Dermis microvascular lymphatic vessel endothelial cell (primary cell): Measurements from ENCODE around the gene TRPM5. TPM values are rescaled to one million over a fixed set of nuclear protein-coding genes. Genes with fewer than 3 reads are reported as not detected.

Experiments used
- DNase-seq, 2 donors: peaks; one replicate each; pipeline versions ENCODE4 v3.0.0 to v3.0.0-alpha.2; 2010; ENCODE audit warnings: low read depth in 2 of 2
- total RNA-seq: library from RNA; depleted of rRNA; stranded (reverse); fragments of >200 nt; gene quantifications from 2 replicates; pipeline ENCODE4 v1.2.1, GENCODE V29; 2014

TRPM5 gene
- total RNA-seq, 1 donor from 2014 or later = not detected

DNA sequence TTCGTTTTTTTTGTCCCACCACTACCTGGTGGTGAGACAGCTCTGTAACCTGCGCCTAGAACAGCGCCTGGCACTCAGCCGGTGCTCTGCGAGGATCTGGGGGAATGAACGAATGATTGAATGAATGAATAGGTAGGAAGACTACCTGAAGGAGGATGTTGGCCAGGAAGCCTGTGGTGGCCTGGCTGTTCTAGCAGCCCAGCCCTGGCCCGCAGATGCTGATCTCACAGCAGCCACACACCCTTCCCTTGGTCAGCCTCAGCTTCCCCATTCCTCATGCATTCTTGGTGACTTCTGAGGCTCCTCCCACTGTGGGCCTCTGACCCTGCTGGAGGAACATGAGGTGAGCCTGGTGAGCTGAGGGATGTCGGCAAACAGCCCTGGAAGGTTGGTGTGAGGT, 3.7 kb downstream of the TRPM5 start:
- DNase-seq = no peak

DNA sequence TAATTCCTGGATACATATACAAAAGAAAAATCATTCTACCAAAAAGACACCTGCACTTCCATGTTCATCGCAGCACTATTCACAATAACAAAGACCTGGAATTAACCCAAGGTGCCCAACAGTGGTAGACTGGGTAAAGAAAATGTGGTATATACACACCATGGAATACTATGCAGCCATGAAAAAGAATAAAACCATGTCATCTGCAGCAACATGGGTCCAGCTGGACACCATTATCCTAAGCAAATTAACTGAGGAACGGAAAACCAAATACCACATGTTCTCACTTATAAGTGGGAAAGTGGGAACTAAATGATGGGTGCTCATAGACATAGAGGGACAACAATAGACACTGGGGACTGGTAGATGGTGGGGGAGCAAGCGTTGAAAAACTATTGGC, 4.5 kb downstream of the TRPM5 start:
- no peak for DNase-seq

DNA sequence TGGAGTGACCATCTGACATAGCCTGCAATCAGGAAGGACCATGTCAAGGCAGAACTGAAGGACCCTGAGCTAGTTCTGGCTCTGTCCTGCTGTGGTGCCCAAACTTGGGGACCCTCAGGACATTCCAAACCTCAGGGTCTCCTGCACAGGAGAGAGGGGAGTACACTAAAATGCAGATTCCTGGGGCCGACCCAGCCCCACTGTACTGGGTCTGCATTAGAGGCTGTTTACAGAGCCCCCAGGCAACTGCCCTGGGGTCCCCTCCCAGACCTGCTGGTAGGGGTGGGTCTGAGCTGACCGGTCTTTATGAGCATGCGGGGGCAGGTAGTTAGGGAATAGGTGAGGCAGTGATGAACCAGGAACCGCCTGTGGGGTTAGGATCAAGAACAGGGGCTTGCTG, 6.8 kb downstream of the TRPM5 start:
- DNase-seq = no peak

DNA sequence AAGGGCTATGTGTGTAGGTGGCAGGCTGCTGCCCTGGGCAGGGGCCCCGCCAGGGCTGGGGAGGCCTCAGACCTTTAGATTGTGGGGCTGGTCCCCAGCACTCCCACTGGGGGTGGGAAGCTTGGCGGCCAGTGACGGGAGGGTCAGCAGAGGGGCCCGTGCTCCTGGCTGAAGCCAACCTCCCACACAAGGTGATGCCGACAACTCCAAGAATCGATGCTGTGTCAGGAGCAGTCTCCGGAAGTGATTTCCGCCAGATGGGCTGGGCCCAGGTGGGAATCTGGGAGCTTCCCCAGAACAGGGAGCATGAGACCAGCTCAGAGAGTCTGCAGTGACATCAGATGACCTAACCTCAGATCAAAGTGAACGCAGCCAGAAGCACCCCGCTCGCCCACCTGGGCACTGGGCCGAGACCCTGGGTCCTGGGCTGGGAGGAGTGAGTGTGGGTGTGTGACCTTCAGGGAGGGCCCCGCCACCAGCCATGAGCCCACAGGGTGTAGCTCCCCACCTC, 7.7 kb downstream of the TRPM5 start:
- no peak for DNase-seq

DNA sequence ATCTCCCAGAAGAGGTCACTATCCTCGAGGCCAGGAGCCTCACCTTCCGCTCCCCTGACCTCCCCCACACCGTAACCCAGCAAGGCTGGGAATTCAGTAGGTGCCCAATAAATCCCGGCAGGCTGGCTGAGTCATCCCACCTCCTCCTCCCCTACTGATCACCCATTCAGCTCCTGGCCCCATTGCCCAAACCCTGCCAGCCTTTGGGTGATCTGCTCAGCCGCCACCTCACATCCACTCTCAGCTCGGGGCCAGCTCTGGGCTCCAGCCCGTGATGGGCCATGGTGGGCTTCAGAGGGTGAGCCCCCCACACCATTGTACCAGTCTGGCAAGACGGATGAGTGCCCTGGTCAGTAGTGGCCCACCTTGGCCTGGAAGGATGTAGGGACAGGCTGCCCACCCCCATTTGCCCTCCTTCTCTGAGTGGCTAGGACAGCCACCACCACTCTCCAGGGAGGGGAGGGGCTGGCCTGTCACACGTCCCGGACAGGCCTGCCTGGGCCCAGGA, 8.2 kb downstream of the TRPM5 start:
- no peak for DNase-seq

DNA sequence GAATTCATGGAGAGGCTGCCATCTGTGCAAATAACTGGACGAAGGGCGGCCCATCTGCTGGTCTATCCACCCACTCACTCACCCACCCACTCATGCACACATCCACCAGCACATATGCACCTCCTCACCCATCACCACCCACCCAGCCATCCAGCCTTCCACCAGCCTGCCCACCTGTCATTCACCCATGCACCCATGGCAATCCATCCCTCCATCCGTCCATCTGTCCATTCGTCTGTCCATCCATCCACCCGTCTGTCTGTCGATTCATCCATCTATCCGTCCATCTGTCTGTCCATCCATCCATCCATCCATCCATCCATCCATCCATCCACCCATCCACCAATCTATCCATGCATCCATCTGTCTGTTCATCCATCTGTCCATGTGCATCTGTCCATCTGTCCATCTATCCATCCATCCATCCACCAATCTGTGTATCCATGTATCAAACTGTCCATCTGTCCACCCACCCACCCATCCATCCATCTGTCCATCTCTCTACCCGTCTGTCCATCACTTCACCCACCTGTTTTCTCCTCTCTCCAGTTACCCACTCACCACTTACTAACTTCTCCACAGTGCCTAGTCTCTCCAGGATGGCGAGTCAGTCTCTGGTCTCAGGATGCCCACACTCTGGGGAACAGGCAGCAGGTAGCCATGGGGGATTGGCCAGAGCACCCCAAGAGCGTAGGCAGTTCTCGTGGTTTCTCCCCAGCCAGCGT, 8.9 kb downstream of the TRPM5 start:
- DNase-seq = no peak

DNA sequence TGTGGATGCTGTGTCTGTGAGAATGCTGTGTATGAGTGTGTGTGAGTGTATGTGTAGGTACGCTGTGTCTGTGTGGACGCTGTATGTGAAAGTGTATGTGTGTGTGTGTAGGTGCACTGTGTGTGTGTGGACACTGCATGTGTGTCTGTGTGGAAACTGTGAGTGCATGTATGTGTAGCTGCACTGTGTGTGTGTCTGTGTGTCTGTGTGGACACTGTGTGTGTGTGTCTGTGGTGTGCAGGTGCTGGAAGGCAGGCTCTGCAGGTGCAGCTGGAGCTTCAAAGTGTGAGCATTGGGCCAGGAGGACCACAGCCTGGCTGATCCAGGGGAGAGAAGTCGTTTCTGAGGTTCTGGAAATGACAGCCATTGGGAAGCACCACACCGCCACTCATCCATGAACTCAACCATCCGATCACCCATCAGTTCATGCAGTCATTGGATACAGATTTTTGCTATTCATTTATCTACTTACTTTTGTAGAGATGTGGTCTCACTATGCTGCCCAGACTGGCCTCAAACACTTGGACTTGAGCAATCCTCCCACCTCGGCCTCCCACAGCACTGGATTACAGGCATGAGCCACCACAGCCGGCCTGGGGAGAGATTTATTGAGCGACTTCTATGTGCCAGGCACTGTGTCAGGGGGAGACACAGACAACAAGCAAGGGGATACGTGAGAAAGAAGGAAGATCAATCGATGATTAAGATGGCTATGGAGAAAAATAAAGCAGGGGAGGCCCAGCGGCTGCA, 9.6 kb downstream of the TRPM5 start:
- no peak for DNase-seq

DNA sequence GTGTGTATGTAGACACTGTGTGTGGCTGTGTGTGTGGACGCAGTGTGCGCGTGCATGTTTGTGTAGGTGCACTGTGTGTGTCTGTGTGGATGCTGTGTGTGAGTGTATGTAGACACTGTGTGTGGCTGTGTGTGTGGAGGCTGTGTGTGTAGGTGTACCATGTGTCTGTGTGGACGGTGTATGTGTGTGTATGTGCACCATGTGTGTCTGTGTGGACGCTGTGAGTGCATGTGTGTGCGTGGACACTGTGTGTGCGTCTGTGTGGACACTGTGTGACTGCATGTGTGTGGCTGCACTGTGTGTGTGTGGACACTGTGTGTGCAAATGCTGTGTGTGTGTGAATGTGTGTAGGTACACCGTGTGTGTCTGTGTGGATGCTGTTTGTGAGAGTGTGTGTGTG, 10.3 kb downstream of the TRPM5 start:
- DNase-seq = no peak

DNA sequence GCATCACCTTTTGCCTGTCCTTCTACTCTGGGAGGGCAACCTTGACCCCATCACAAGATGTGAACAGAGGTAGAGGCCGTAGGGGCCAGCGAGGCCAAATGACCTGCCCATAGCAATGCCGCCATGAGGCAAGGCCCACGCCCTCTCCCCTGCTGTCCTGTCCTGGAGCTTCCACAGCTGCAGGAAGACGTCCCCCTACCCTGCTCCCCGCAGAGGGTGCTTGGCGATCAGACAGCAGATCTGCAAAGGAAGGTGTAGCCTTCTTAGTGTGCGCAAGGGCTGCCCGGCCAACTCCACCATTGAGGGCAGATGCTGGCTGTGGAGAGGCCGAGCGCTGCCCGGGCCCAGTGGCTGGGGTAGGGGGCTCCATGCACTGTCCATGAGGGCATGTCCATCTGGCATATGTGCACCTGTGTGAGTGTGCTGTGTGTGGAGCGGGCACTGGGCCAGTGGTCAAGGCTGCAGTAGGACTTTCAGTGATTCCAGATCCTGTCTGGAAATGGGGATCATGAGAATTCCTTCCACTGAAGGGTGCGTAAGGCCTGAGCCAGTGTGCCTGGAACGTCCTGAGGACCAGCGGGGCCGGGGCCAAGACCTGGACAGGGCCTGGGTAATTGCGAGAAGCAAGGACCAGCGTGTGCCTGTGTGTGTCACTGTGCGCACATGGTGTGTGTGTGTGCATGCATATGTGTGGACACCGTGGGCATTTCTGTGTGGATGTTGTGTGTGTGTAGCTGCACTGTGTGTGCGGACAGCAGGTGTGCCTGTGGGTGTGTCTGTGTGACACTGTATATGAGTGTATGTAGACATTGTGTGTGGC, 11.0 kb downstream of the TRPM5 start:
- no peak for DNase-seq

DNA sequence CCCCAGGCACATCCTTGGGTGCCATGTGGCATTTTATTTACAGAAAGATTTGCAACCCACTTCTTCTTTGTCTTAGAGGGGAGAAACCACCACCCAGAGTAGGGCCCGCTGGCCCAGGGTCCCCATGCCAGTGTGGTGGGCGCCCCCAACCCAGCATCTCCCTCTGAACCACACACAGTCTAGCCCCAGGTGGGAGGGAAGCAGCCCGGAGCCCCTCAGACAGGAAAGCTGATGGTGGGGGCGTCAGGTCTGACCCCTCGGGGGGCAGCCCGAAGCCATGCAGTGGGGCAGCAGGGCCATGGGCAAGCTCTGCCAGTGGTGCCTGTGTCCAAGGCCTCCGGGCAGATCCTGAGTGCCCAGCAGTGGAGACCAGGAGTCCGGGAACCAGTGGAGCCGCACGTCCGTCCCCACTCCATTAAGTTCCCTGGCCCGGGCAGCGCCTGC, 11.7 kb downstream of the TRPM5 start:
- DNase-seq = no peak

DNA sequence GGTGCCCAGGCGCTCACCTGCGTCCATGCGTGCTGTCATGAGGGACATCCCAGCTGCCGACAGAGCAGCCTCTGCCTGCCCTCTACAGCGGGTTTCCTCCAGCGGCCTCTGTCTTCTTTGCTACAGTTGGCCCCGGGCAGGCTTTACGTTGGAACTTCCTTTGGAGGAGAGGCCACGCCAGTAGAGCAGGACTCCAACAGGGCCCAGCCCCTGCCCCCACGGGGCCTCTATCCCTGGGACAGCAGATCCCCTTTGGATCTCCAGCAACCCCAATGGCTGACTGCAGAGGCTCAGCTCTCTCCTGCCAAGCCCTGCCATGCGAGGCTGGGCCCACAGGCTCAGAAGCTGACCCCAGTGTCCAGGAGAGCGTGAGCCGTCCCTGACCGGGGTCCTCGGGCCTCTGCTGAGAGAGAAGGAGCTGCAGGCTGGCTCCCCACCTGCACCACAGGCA, 12.1 kb downstream of the TRPM5 start:
- DNase-seq = no peak

DNA sequence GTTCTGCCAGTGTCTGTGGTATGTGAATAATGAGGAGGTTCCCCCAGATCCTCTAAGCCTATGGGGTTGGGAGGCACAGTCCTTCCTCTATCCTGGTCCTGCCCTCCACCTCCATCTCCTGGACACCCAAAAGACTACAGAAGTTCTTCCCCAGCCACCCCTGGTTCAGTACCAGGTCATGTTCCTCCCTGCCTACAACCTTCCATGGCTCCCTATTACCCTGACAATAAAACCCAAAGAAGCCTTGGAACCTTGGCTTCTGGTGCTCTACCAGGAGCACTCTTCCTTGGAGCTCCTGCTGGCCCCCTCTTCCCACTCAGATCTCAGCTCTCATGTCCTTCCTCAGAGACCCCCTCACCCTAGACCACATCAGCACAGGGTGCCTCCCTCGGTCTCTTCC, 12.9 kb downstream of the TRPM5 start:
- DNase-seq = no peak

DNA sequence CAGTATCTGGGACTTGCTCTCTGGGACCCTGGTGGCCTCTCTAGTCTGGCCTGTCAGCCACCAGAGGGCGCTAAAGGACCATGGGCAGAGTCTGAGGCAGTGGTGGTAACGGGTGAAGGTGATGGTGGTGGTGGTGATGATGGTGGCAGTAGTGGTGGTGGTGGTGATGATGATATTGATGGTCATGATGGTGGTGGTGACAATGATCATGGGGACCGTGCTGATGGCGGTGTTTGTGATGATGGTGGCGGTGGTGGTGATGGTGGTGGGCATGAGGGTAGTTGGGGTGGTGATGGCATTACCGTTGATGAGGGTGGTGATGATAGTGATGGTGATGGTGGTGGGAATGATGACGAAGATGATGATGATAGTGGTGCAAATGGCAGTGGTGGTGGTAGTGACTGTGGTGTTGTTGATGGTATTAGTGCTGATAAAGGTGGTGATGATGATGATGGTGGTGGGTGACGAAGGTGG, 16.0 kb downstream of the TRPM5 start:
- peak; percentile 40 to 62 for DNase-seq

DNA sequence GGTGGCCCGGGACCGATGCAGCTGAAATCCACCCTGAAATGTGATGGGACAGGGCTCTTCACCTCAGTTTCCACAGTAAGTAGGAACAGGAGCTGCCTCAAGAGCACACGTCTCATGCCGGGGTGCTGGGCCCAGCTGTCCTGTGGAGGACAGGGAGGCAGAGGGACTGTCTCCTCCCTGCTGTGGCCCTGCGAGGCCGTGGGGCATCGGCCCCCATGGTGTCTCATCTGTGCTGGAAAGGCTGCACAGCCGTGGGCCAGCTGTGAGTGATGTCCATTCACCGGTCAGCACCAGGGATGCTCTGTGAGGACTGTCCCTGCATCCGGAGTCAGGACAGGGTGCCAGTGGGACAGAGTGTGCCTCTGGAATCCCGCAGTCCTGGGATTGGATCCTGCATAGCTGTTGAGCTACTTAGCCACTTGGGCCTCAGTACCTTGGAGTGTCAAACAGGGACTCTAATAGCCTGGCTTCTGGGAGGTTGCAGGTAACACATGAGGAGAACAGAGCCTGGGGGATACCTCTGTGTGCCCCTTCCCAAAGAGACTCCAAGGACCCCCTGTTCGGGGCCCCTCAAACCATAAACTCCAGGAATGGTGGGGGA, 16.5 kb downstream of the TRPM5 start:
- DNase-seq = no peak

DNA sequence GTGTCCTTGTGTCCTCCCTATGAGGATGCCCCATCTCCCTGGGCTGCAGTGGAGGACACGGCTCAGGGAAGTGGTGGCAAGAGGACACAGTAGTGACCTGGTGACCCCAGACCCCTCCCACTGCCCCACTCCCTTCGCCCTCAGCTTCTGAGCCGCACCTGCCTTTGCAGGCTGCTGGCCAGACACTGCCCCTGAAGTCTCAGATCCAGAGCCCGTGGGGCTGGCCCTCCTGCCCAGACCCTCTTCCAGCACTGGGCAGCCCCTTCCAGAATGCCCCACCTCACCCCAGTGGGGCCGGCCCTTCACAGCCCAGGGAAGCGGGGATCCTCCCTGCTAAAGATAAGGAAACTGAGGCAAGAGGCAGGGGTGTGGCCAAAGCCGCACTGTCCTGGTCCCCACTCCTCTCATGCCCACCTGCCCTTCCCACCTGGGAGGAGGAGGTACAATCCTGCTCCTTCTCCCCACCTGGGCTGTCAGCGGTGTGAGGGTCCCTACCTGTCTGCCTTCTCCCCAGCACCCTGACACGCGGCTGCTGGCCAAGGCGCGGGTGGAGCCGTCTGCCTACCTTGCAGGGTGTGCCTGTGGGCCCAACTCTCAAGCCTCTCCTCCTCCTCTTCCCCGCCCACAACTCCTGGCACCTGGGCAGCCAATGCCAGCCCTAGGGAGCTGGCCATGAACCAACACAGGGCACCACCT, 17.3 kb downstream of the TRPM5 start:
- DNase-seq = no peak

DNA sequence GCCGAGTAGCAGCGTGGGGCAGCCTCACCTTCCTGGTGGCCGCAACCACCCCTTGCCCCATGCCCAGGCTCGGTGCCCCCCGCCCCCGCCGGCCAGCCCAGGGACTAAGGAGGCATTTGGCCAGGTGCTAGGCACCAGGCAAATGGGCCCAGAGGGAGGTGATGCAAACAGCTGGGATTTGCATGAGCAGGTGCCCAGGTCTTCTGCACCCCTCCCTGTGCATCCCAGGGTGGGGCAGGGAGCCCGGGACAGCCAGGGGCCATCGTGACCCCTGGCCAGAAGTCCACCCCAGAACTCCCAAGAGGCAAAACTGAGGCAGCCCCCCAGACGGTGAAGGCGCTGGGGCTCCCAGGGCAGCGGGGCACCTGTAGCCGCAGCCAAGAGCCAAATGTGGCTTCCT, 18.1 kb downstream of the TRPM5 start:
- DNase-seq = no peak

DNA sequence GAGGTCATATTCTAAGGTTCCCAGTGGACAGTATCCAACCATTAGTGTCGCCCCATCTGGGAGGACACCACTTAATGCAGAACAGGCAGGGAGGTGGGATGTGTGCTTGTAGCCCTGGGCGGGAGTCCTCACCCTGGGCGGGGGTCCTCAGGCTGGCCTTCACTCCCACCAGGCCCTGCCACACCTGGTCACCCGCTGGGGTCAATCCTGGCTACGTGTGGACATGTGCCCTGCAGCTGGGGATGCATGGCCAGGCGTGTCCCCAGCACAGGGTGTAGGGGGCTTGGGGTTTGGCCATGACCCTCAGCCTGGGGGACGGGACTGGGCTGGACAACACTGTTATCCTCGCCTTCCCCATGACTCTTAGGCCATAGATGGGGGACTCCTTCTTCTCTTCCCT, 18.8 kb downstream of the TRPM5 start:
- DNase-seq = no peak

DNA sequence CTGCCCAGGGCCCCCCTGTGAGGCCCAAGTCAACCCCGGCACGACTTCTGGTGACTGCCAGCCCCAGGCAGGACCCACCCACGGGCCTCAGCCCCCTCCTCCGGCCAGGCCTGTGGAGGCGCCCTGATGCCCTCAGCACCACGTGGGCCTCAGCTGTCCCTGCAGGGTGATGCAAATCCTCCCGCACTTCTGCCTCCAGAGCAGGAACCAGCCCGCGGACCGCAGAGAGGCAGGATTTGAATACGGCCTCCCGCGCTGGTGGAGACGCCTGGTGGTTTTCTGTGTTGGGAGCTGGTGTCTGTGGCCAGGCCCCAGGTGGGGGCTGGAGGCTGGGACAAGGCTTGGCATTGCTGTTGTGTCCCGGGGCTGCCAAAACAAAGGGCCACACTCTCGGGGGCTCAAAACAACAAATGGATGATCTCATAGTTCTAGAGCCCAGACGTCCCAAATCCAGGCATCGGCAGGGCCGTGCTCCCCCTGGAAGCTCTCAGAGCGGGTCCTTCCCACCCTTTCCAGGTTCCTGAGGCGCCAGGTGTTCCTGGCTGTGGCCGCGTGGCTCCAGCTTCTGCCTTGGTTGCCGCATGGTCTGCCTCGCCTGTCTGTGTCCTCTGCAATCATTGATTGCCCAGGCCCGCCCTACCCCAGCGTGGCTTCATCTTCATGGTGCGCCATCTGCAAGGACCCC, 19.4 kb downstream of the TRPM5 start:
- DNase-seq = no peak

DNA sequence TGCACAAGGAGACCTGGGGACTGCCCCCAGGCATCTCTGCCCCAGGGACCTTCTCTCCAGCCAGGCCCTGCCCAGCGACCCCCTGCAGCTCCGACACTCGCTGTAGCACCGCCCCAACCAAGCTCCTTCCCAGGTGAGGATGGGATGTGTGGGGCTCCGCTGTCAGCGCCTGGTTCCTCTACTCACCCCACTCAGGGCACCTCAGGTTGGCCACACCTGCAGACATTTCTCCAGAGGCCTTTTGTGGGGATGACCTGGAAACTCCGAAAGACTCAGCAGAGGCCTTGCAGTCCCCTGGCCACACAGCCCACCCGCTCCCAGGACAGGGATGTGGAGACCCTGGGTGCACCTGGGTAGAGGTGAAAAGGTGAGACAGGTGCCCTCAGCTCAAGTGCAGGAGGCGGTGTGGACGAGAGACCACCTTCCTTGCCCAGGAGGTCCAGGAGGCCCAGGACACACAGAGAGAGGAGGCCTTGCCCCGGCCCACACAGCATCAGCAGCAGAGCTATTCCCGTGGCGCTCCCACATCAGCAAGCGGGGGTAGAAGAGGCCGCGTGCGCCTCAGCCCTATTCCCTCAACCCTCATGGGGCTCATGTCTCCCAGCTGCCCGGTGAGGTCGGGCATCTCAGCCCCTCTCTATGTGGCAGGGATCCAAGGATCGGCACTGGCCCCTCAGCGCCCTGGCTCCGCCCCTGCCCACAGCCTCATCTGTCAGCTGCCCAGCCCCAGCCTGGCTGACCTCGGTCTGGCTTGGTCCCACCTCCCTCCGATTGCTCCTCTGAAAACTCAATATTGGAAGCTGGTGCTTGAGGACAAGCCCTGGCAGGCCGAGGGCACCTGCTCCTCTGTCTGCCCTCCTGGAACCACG, 20.9 kb downstream of the TRPM5 start:
- DNase-seq = no peak
